Neuron (in vitro differentiated cells): ENCODE measurements around the gene ZNF823.
"Not testable (repeated sequence)": the region's sequence is repeated elsewhere in the genome, so short reads cannot be mapped to it uniquely, and the experiment has no call there.

ENCODE experiments used
- H2AFZ ChIP-seq: one replicate; pipeline ENCODE4 v1.6.1; 2013; ENCODE audit warnings: low read depth, mild to moderate bottlenecking, inconsistent platforms, low read length, moderate library complexity
- H3K27me3 ChIP-seq: one replicate; pipeline ENCODE4 v1.6.1; 2013; ENCODE audit warnings: low read length; ENCODE audit not compliant: insufficient read depth
- H3K36me3 ChIP-seq: one replicate; pipeline ENCODE4 v1.6.1; 2013; ENCODE audit warnings: low read length; ENCODE audit not compliant: insufficient read depth
- H3K4me1 ChIP-seq: one replicate; pipeline ENCODE4 v1.6.1; 2013; ENCODE audit warnings: low read length; ENCODE audit not compliant: insufficient read depth
- H3K4me3 ChIP-seq: 2 replicates; pipeline ENCODE4 v1.5.1; 2013; ENCODE audit warnings: mild to moderate bottlenecking, low read length, moderate library complexity
- H3K9me3 ChIP-seq: one replicate; pipeline ENCODE4 v1.6.1; 2013; ENCODE audit warnings: low read length

ZNF823 gene

GRCh38 chr19:11684987-11685675, 53.6 kb downstream of the ZNF823 start:
- peaks cover 61% of the 10 kb centered on the region for H3K36me3 ChIP-seq
- H3K4me1 ChIP-seq = no peaks in the 10 kb centered on the region
- H3K27me3 ChIP-seq = no peaks in the 10 kb centered on the region
- H3K9me3 ChIP-seq = peaks cover 77% of the 10 kb centered on the region
- H3K4me3 ChIP-seq = no peak overlapping the region
- no peak overlapping the region for H2AFZ ChIP-seq

DNA sequence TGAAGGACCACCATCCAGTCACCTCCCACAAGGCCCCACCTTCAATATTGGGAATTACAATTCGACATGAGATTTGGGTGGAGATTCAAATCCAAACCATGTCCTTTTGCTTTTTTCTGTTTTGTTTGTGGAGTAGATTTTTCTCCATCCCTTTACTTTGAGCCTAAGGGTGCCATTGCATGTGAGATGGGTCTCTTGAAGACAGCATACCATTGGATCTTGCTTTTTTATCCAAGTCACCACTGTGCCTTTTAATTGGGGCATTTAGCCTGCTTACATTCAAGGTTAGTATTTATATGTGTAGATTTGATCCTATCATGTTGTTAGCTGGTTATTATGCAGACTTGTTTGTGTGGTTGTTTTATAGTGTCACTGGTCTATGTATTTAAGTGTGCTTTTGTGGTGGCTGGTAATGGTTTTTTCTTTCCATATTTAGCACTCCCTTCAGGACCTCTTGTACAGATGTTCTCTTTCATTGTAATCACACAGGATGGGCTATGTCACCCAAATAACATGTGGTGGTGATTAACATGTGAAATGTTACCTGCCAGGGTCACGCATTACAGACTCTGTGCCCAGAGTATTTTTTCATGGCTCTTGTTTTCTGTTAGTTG, 58.0 kb downstream of the ZNF823 start:
- Histone ChIP-seq H2AFZ (no peak overlapping the region), H3K4me3 (no peak overlapping the region), H3K4me1 (no peaks in the 10 kb centered on the region), H3K36me3 (peaks cover 57% of the 10 kb centered on the region), H3K27me3 (no peaks in the 10 kb centered on the region), H3K9me3 (peaks cover 70% of the 10 kb centered on the region)

DNA sequence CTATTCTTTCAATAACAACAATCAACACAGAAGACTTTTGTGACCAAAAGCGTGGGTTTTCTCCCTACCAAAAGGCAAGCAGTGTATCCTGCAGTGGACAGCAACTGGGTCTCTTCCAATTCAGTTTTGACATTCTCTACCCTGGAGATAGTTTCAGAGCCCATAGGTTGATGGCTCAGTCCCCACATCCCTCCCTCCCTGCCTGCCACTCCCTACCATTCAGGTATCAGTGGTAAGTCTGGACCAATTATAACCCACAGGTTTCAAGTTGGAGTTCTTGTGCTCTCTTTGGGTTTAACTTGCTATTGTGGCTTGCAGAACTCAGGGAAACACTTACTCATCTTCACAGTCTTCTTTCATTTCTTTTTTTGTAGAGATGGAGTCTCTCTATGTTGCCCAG, 60.2 kb downstream of the ZNF823 start:
- Histone ChIP-seq H3K4me1 (no peaks in the 10 kb centered on the region), H3K36me3 (peaks cover 58% of the 10 kb centered on the region), H3K9me3 (peaks cover 68% of the 10 kb centered on the region), H3K27me3 (no peaks in the 10 kb centered on the region), H2AFZ (no peak overlapping the region), H3K4me3 (no peak overlapping the region)

DNA sequence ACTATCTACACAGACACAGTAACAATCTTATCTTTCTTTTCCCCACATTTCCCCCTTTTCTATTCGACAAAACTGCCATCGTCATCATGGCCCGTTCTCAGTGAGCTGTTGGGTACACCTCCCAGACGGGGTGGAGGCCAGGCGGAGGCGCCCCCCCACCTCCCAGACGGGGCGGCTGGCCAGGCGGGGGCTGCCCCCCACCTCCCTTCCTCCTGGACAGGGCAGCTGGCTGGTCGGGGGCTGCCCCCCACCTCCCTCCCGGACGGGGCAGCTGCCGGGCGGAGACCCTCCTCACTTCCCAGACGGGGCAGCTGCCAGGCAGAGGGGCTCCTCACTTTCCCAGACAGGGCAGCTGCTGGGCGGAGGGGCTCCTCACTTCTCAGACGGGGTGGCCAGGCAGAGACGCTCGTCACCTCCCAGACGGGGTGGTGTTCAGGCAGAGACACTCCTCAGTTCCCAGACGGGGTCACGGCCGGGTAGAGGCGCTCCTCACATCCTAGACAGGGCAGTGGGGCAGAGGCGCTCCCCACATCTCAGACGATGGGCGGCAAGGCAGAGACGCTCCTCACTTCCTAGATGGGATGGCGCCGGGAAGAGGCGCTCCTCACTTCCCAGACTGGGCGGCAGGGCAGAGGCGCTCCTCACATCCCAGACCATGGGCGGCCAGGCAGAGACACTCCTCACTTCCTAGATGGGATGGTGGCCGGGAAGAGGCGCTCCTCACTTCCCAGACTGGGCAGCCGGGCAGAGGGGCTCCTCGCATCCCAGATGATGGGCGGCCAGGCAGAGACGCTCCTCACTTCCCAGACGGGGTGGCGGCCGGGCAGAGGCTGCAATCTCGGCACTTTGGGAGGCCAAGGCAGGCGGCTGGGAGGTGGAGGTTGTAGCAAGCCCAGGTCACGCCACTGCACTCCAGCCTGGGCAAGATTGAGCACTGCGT, 61.8 kb downstream of the ZNF823 start:
- not testable (repeated sequence) for H3K27me3 ChIP-seq, H3K4me3 ChIP-seq, H3K4me1 ChIP-seq, H2AFZ ChIP-seq
- peaks cover 49% of the 10 kb centered on the region for H3K36me3 ChIP-seq
- H3K9me3 ChIP-seq = peaks cover 59% of the 10 kb centered on the region

DNA sequence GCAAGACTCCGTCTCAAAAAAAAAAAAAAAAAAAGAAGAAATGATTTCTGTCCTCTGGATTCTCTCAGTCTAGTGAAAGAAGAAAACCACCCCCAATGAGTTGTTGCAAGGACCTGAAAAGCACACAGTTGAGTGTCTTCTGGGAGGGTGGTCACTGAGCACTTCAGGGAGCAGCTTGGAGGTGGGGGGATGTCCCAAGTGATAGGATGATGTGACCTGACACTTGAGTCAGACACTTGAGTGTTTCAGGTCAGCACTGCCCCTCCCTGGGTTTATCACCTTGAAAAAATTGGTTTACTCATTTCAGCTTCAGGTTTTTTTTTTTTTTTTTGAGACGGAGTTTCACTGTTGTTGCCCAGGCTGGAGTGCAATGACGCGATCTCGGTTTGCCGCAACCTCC, 63.2 kb downstream of the ZNF823 start:
- H3K36me3 ChIP-seq = peaks cover 41% of the 10 kb centered on the region
- H3K27me3 ChIP-seq = no peaks in the 10 kb centered on the region
- peaks cover 48% of the 10 kb centered on the region for H3K9me3 ChIP-seq
- no peaks in the 10 kb centered on the region for H3K4me1 ChIP-seq
- H3K4me3 ChIP-seq = no peak overlapping the region
- H2AFZ ChIP-seq = no peak overlapping the region

DNA sequence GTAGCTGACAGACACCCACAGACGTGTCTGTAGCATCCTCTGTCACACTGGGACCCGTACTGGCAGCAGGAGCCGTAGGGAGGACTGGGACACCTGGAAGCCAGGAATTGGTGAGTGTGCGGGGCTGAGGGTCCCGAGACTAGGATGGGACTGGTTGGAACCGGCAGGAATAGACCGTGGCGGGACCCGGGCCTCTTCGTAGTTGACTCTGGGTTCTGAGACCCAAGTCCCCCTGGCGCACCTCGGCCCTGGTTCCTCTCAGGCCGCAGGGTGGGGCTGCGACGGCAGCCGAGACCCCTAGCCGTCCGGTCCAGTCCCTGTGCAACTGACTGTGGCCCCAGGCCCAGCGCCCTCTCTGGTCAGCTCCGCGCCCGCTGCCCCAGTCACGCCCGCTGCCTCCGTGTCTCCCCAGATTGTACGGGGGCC, 64.7 kb downstream of the ZNF823 start:
- Histone ChIP-seq H3K9me3 (peaks cover 37% of the 10 kb centered on the region), H3K4me1 (no peaks in the 10 kb centered on the region), H2AFZ (no peak overlapping the region), H3K4me3 (no peak overlapping the region), H3K36me3 (peaks cover 29% of the 10 kb centered on the region), H3K27me3 (no peaks in the 10 kb centered on the region)

DNA sequence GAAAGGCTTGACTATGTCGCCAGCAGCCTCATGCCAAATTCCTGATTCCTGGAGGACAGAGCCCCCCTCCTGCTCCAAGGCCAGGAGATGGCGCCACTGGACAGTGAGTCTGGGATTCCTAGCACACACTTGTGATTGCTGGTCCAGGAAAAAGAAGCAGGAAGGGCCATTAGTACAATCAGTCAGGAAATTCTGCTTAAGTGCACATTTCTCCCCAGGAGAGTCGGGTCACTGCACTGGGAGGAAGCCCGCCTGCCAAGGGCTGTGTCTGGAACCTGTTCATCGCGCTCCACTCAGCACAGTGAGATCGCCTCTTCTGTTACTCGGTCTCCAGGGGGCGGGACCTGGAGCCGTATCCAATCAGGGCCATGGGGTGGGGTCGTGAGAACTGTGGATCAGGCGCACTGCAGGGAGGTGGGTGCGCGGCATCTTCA, 65.1 kb downstream of the ZNF823 start:
- no peak overlapping the region for H2AFZ ChIP-seq
- no peaks in the 10 kb centered on the region for H3K27me3 ChIP-seq
- peaks cover 37% of the 10 kb centered on the region for H3K9me3 ChIP-seq
- H3K4me3 ChIP-seq = no peak overlapping the region
- H3K36me3 ChIP-seq = peaks cover 26% of the 10 kb centered on the region
- no peaks in the 10 kb centered on the region for H3K4me1 ChIP-seq
